PFSK-1 (cell line): ENCODE measurements around the gene GLIS1.

Experiments
- POLR2AphosphoS5 ChIP-seq: IDR thresholded peaks from 2 replicates; pipeline ENCODE4 v1.6.1; 2012; ENCODE audit warnings: low read depth, mild to moderate bottlenecking, control low read depth, low read length, moderate library complexity
- REST ChIP-seq, 2 experiments: IDR thresholded peaks; 2 replicates each; pipeline versions ENCODE4 v1.6.1 to v1.8.0; 2011 to 2012; ENCODE audit warnings: low read depth in 2 of 2, low read length in 2 of 2, control low read depth in 1 of 2, inconsistent platforms in 1 of 2, mild to moderate bottlenecking in 1 of 2, moderate library complexity in 1 of 2; ENCODE audit not compliant: insufficient read depth in 1 of 2

DNA sequence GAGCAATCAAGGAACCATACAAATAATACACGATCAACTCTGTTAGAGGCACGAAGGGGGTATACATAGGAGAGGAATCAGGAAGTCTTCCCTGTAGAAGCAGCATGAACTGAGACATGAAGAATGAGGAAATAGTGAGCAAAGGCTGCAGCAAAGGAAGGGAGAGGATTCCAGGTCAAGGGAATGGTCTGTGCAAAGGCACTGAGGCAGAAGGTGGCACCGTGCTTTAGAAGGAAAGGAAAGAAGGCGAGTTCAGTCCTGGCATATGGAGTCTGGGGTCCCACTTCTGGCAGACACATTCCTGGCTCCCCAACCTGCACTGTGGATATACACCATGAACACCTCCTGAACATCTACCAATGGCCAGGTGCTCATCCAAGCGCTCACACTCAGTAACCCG lies 56.1 kb downstream of the GLIS1 start:
- TF ChIP-seq POLR2AphosphoS5: no peak
- TF ChIP-seq REST (IDR thresholded peaks at IDR 0.05; ENCODE audit: insufficient read depth in 1 of 2, low read depth in 2 of 2, low read length in 2 of 2): no peak
